Midbrain (tissue), 1 donor: ENCODE results near the gene SEMA6A.

Experiments used
- DNase-seq: peaks from one replicate; lab custom pipeline; 2025; lab: John Stamatoyannopoulos, UW

Gene SEMA6A

GRCh38 chr5:116577064-116577788 lies 2.6 kb upstream of the SEMA6A start:
- no peak for DNase-seq

GRCh38 chr5:116576053-116576713 lies 1.6 kb upstream of the SEMA6A start:
- DNase-seq = peak; percentile 78

- DNase-seq = peak; percentile 75
Measured at GRCh38 chr5:116575326-116576052, 866 bp upstream of the SEMA6A start.

GRCh38 chr5:116573702-116574366 lies 789 bp downstream of the SEMA6A start:
- no peak for DNase-seq

- DNase-seq = no peak
Measured at GRCh38 chr5:116573279-116573701, 1.3 kb downstream of the SEMA6A start.

GRCh38 chr5:116572350-116573278 lies 2.0 kb downstream of the SEMA6A start:
- peak; percentile 62 for DNase-seq

- no peak for DNase-seq
Measured at GRCh38 chr5:116571568-116572349, 2.9 kb downstream of the SEMA6A start.

GRCh38 chr5:116569999-116570398 lies 4.6 kb downstream of the SEMA6A start:
- DNase-seq = no peak

GRCh38 chr5:116567106-116567505 lies 7.5 kb downstream of the SEMA6A start:
- DNase-seq = no peak

GRCh38 chr5:116566251-116566650 lies 8.4 kb downstream of the SEMA6A start:
- DNase-seq = no peak

- no peak for DNase-seq
Measured at GRCh38 chr5:116564756-116565490, 9.7 kb downstream of the SEMA6A start.

GRCh38 chr5:116564312-116564711 lies 10.3 kb downstream of the SEMA6A start:
- no peak for DNase-seq

- no peak for DNase-seq
Measured at GRCh38 chr5:116563736-116564308, 10.8 kb downstream of the SEMA6A start.

GRCh38 chr5:116562669-116563068 lies 12.0 kb downstream of the SEMA6A start:
- DNase-seq = no peak

- DNase-seq = no peak
Measured at GRCh38 chr5:116561658-116562057, 13.0 kb downstream of the SEMA6A start.

GRCh38 chr5:116559673-116560164 lies 14.9 kb downstream of the SEMA6A start:
- no peak for DNase-seq

- DNase-seq = no peak
Measured at GRCh38 chr5:116559239-116559638, 15.4 kb downstream of the SEMA6A start.

- DNase-seq = peak; percentile 64
Measured at GRCh38 chr5:116557669-116558271, 16.9 kb downstream of the SEMA6A start.

- peak; percentile 52 for DNase-seq
Measured at GRCh38 chr5:116554764-116555163, 19.9 kb downstream of the SEMA6A start.
